HFFc6 (cell line): ENCODE measurements around the gene GCKR. TPM values are rescaled to one million over a fixed set of nuclear protein-coding genes. Genes with fewer than 3 reads are reported as not detected.

Experiments used
- DNase-seq: peaks from one replicate; pipeline ENCODE4 v3.0.0-alpha.2; 2018
- H3K27ac Mint-ChIP-seq: 2 replicates; pipeline ENCODE4 v1.8.0; 2020; ENCODE audit warnings: mild to moderate bottlenecking, mixed read lengths
- H3K27me3 Mint-ChIP-seq: 2 replicates; pipeline ENCODE4 v1.8.0; 2021; ENCODE audit warnings: mild to moderate bottlenecking, moderate library complexity, mixed read lengths; ENCODE audit not compliant: insufficient read depth
- H3K36me3 Mint-ChIP-seq: 2 replicates; pipeline ENCODE4 v1.8.0; 2021; ENCODE audit warnings: low read depth, mixed read lengths
- H3K4me1 Mint-ChIP-seq: 2 replicates; pipeline ENCODE4 v1.8.0; 2020; ENCODE audit warnings: low read depth, mixed read lengths
- H3K4me3 Mint-ChIP-seq: 2 replicates; pipeline ENCODE4 v1.8.0; 2020; ENCODE audit warnings: mild to moderate bottlenecking, moderate library complexity, mixed read lengths
- H3K9me3 Mint-ChIP-seq: 2 replicates; pipeline ENCODE4 v1.8.0; 2020; ENCODE audit warnings: mild to moderate bottlenecking, mixed read lengths
- CTCF ChIP-seq: fragments of 200-600 bp; sonication (generic); IDR thresholded peaks from 2 replicates; pipeline ENCODE4 v1.5.0; 2021; ENCODE audit warnings: antibody characterized with exemption, mild to moderate bottlenecking
- total RNA-seq, 6 experiments: library from RNA; stranded (reverse); fragmentation: NEBNext Ultra II Directional; extraction: Animal tissue kit (Norgen Biotek cat#: 25700); gene quantifications; 2 replicates in 1 of 6; 3 replicates in 5 of 6; pipeline ENCODE4 v1.2.3, GENCODE V29; 2021

Gene GCKR
- total RNA-seq, 6 experiments from 2014 or later = not detected

GRCh38 chr2:27464443-27464842, 32.2 kb upstream of the GCKR start:
- Mint-ChIP-seq H3K9me3 (no peaks in the 10 kb centered on the region), H3K27me3 (peaks cover 4% of the 10 kb centered on the region; the same call in 1 of the 2 replicates), H3K36me3 (peaks cover 9% of the 10 kb centered on the region), H3K27ac (no peak overlapping the region), H3K4me3 (no peak overlapping the region), H3K4me1 (no peaks in the 10 kb centered on the region)
- no peak for TF ChIP-seq CTCF
- DNase-seq = no peak

- H3K27ac Mint-ChIP-seq = no peak overlapping the region
- no peak for TF ChIP-seq CTCF
Observed at GRCh38 chr2:27471961-27472360, 24.7 kb upstream of the GCKR start.

GRCh38 chr2:27485496-27485895, 11.1 kb upstream of the GCKR start:
- H3K4me1 Mint-ChIP-seq = peaks cover 20% of the 10 kb centered on the region
- no peak for TF ChIP-seq CTCF
- H3K27ac Mint-ChIP-seq = no peak overlapping the region
- no peaks in the 10 kb centered on the region for H3K9me3 Mint-ChIP-seq
- no peaks in the 10 kb centered on the region for H3K27me3 Mint-ChIP-seq
- no peak overlapping the region for H3K4me3 Mint-ChIP-seq
- DNase-seq = no peak
- H3K36me3 Mint-ChIP-seq = no peaks in the 10 kb centered on the region

More at GRCh38 chr2:27471961-27472360, 24.7 kb upstream of the GCKR start:
- Mint-ChIP-seq H3K9me3 (no peaks in the 10 kb centered on the region), H3K27me3 (no peaks in the 10 kb centered on the region), H3K4me1 (no peaks in the 10 kb centered on the region), H3K36me3 (peaks cover 18% of the 10 kb centered on the region), H3K4me3 (no peak overlapping the region)
- DNase-seq = no peak

GRCh38 chr2:27489118-27489497, 7.5 kb upstream of the GCKR start:
- no peak for DNase-seq
- H3K4me3 Mint-ChIP-seq = peak overlapping the region; percentile 95

GRCh38 chr2:27489498-27490397, 6.9 kb upstream of the GCKR start, which contains the start of gene IFT172:
Gene IFT172, minus strand, starts transcription at chr2:27489743. Its CDS starts 90 bp downstream, at chr2:27489653.
- TF ChIP-seq CTCF = no peak
- Mint-ChIP-seq H3K4me3 (peak within 1 kb of the TSS; percentile 95), H3K36me3 (no peaks in the 10 kb centered on the region), H3K27ac (peak within 1 kb of the TSS; percentile 87), H3K9me3 (no peaks in the 10 kb centered on the region), H3K4me1 (peaks cover 20% of the 10 kb centered on the region), H3K27me3 (peaks cover 12% of the 10 kb centered on the region)
- peak; percentile 96 for DNase-seq

More at GRCh38 chr2:27489118-27489497, 7.5 kb upstream of the GCKR start:
- peaks cover 20% of the 10 kb centered on the region for H3K4me1 Mint-ChIP-seq
- peak overlapping the region; percentile 87 for H3K27ac Mint-ChIP-seq
- no peaks in the 10 kb centered on the region for H3K9me3 Mint-ChIP-seq
- no peaks in the 10 kb centered on the region for H3K36me3 Mint-ChIP-seq
- TF ChIP-seq CTCF = peak; percentile 12; the same call in 1 of the 2 replicates
- H3K27me3 Mint-ChIP-seq = peaks cover 12% of the 10 kb centered on the region
